Fibroblast of lung (primary cell): Measurements from ENCODE around the gene MS4A4E.

Experiments
- EZH2 ChIP-seq: IDR thresholded peaks from 2 replicates; pipeline ENCODE4 v1.5.1; 2012; ENCODE audit warnings: low read length, control low read depth, mild to moderate bottlenecking; ENCODE audit errors: missing control alignments
- TF ChIP-seq, protein P1 (sequence below), 2 donors: IDR thresholded peaks in 1 of 2; conservative IDR thresholded peaks in 1 of 2; 1 replicate in 1 of 2; 2 replicates in 1 of 2; pipeline ENCODE4 v1.5.1; 2011 to 2012; ENCODE audit warnings: low read length in 2 of 2, control low read depth in 1 of 2, inconsistent platforms in 1 of 2, low read depth in 1 of 2, mild to moderate bottlenecking in 1 of 2

DNA sequence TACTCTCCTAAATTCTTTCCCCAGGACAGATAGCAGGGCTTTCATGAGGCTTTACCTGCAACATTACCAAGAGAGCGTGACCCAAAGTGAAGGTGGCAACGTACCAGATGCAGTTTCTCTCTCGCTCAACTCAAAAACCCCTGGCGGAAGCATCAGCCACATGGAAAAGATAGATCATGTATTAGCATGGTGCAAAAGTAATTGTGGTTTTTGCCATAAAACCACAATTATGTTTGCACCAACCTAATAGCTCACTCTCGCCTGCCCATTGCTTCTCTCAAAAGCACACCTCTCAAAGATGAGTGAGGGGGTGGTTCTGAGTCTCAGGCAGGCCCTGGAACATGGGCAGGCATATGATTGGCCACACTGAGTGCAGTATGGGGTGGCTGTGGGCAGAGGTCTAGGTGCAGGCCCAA, 67.1 kb downstream of the MS4A4E start:
- TF ChIP-seq, protein P1, sequence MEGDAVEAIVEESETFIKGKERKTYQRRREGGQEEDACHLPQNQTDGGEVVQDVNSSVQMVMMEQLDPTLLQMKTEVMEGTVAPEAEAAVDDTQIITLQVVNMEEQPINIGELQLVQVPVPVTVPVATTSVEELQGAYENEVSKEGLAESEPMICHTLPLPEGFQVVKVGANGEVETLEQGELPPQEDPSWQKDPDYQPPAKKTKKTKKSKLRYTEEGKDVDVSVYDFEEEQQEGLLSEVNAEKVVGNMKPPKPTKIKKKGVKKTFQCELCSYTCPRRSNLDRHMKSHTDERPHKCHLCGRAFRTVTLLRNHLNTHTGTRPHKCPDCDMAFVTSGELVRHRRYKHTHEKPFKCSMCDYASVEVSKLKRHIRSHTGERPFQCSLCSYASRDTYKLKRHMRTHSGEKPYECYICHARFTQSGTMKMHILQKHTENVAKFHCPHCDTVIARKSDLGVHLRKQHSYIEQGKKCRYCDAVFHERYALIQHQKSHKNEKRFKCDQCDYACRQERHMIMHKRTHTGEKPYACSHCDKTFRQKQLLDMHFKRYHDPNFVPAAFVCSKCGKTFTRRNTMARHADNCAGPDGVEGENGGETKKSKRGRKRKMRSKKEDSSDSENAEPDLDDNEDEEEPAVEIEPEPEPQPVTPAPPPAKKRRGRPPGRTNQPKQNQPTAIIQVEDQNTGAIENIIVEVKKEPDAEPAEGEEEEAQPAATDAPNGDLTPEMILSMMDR (conservative IDR thresholded peaks at IDR 0.05 in 1 of 2, IDR thresholded peaks at IDR 0.05 in 1 of 2; ENCODE audit: low read depth in 1 of 2, low read length in 2 of 2), result no peak
- no peak for TF ChIP-seq EZH2
